Progenitor cell of endocrine pancreas (in vitro differentiated cells): ENCODE data around the gene TOMM7. TPM values are rescaled to one million over a fixed set of nuclear protein-coding genes. Genes with fewer than 3 reads are reported as not detected.

Experiments
- DNase-seq: peaks from one replicate; pipeline ENCODE4 v3.0.0; 2021; ENCODE audit warnings: low spot score; ENCODE audit not compliant: unreplicated experiment
- H3K27ac Mint-ChIP-seq: 2 replicates; pipeline ENCODE4 v1.8.0; 2021; ENCODE audit warnings: mild to moderate bottlenecking, moderate library complexity, mixed read lengths
- H3K27me3 Mint-ChIP-seq: 2 replicates; pipeline ENCODE4 v1.8.0; 2021; ENCODE audit warnings: mixed read lengths
- H3K36me3 Mint-ChIP-seq: 2 replicates; pipeline ENCODE4 v1.8.0; 2022; ENCODE audit warnings: mixed read lengths; ENCODE audit not compliant: insufficient read depth
- H3K4me1 Mint-ChIP-seq: 2 replicates; pipeline ENCODE4 v1.8.0; 2021; ENCODE audit warnings: low read depth, mixed read lengths
- H3K4me3 Mint-ChIP-seq: 2 replicates; pipeline ENCODE4 v1.8.0; 2021; ENCODE audit warnings: low read depth, mild to moderate bottlenecking, moderate library complexity, mixed read lengths
- H3K9me3 Mint-ChIP-seq: 2 replicates; pipeline ENCODE4 v1.8.0; 2021; ENCODE audit warnings: low read depth, mixed read lengths
- total RNA-seq: library from RNA; stranded (reverse); gene quantifications from 2 replicates; pipeline ENCODE4 v1.2.1, GENCODE V29; 2021
- TF ChIP-seq, protein P1 (sequence below): fragments of 200-600 bp; sonication (generic); IDR thresholded peaks from one replicate; pipeline ENCODE4 v1.5.0; 2021; ENCODE audit warnings: antibody characterized with exemption, mild to moderate bottlenecking; ENCODE audit not compliant: unreplicated experiment

The TOMM7 gene
- total RNA-seq, 1 donor from 2014 or later, result 139 TPM

DNA sequence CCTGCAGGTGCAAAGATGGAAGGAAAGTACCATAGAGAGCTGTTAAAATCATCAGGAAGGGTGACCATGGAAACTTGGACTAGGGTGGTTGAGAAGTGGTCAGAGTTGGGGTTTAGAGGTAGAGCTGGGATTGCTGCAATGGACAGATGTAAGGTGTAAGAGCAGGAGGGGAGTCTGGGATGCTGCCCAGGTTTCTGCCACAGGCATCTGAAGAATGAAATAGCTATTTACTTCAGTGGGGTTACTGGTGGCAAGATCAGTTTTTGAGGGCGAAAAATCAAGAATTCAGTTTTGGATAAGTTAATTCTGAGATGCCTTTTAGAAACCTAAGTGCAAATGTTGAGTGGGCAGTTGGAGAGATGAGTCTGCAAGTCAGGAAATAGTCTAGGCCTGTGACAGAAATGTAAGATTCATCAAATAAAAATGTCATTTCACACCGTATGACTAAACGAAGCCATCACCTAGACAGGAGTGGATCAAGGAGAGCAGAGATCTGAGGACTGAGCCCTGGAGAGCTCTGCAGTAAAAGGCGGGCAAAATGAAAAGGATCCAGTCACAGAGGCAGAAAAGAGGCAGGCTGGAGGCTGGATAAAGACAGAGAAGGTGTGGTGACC lies 22.7 kb upstream of the TOMM7 start:
- Mint-ChIP-seq H3K9me3 (no peaks in the 10 kb centered on the region), H3K4me3 (no peak overlapping the region), H3K4me1 (peaks cover 3% of the 10 kb centered on the region), H3K36me3 (no peaks in the 10 kb centered on the region), H3K27me3 (peaks cover 9% of the 10 kb centered on the region), H3K27ac (no peak overlapping the region)
- no peak for DNase-seq
- TF ChIP-seq, protein P1, sequence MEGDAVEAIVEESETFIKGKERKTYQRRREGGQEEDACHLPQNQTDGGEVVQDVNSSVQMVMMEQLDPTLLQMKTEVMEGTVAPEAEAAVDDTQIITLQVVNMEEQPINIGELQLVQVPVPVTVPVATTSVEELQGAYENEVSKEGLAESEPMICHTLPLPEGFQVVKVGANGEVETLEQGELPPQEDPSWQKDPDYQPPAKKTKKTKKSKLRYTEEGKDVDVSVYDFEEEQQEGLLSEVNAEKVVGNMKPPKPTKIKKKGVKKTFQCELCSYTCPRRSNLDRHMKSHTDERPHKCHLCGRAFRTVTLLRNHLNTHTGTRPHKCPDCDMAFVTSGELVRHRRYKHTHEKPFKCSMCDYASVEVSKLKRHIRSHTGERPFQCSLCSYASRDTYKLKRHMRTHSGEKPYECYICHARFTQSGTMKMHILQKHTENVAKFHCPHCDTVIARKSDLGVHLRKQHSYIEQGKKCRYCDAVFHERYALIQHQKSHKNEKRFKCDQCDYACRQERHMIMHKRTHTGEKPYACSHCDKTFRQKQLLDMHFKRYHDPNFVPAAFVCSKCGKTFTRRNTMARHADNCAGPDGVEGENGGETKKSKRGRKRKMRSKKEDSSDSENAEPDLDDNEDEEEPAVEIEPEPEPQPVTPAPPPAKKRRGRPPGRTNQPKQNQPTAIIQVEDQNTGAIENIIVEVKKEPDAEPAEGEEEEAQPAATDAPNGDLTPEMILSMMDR, result no peak

DNA sequence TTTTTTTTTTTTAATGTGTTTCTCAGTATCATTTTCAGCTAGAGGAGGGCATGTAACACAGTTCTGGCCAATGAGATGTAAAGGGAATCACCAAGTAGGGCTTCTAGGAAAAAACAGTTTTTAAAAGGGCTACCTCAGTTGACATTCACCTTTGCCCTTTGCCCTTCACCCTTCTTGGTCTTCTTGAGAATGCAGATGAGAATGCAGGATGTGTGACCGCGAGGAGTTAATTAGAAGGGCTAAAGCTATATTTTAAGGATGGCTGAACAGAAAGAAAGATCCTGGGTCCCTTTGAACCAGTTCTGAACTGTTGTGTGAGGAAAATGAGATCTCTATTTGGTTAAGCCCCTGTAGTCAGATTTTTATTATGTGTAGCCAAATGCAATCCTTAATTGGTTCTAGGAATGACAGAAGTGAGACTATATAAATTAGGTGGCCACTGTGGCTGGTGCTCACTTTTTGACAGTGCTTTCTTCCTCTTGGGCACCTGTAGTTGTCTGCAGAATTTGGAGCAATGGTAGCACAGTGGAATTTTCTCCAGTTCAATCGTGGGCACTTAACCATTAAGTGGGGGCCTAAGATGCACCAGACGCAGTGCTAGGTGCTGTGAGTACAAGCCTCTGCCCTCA lies 21.1 kb upstream of the TOMM7 start:
- Mint-ChIP-seq H3K9me3 (no peaks in the 10 kb centered on the region), H3K27ac (no peak overlapping the region), H3K36me3 (no peaks in the 10 kb centered on the region), H3K27me3 (peaks cover 9% of the 10 kb centered on the region), H3K4me1 (peaks cover 3% of the 10 kb centered on the region), H3K4me3 (no peak overlapping the region)
- DNase-seq, result no peak
- TF ChIP-seq, protein P1, result no peak

DNA sequence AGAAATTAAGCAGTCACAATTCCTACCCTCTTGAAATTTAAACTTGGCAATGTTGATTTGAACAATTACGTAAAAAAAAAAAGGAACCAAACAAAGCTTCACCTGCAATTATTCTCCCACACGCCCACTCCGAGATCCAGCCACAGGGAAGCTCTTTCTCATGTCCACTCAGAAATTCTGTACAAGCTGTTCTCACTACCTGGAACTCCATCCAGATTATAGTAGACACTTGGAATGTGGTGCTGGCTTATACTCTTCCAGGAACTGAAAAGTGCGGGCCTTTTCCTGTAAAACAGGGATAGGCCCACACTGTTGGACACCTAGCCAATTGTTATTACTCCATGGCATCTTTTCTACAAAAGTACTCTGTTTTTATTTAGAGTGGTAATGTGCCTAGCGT lies 20.3 kb upstream of the TOMM7 start:
- Mint-ChIP-seq H3K9me3 (no peaks in the 10 kb centered on the region), H3K36me3 (no peaks in the 10 kb centered on the region), H3K4me1 (peaks cover 3% of the 10 kb centered on the region), H3K27ac (no peak overlapping the region), H3K27me3 (peaks cover 9% of the 10 kb centered on the region), H3K4me3 (no peak overlapping the region)
- TF ChIP-seq, protein P1, result no peak
- DNase-seq, result no peak

DNA sequence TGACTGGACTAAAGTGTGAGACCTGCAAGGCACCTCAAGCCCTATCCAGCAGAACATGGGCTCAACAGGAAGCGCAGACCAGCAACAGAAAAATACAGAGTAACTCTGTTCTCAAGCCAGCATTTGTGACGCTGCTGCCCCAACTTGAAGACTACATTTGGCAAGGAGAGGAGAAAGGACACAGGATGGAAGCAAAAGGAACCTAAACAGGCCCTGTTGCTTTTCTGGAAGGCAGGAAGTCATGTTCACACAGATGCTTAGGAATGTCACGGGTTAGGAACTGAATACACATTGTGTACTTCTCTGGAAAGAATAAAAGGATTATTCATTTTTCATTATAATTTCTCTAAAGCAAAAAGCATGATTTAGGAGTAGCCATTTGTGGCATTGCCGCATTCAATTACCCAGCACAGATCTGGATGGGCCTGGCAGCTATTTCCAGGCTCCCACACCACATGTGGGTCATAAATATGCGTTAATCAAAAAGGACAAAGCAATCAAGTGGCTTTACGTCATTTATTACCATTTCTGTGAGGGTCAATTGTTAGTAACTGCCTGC lies 19.8 kb upstream of the TOMM7 start:
- no peaks in the 10 kb centered on the region for H3K36me3 Mint-ChIP-seq
- no peak overlapping the region for H3K4me3 Mint-ChIP-seq
- peaks cover 9% of the 10 kb centered on the region for H3K27me3 Mint-ChIP-seq
- TF ChIP-seq, protein P1, result no peak
- no peaks in the 10 kb centered on the region for H3K9me3 Mint-ChIP-seq
- H3K4me1 Mint-ChIP-seq, result peaks cover 3% of the 10 kb centered on the region
- peak overlapping the region; percentile 2 for H3K27ac Mint-ChIP-seq
- no peak for DNase-seq

DNA sequence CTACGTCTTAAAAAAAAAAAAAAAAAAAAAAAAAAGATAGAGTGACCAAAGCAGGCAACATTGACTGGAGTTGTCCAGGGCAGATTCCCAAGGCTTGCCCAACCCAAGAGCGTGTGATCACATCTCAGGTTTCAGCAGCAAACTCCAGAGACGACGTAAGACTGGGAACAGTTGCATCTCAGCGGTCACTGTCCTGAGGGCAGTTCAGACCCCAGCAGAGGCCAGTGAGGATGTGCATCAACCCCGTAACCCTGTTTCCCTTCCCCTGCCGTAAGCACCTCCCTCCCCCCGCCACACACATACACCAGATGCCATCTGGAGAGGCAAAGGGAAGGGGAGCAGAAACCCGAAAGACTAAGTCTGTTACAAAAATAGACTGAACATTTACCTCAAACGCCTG lies 19.3 kb upstream of the TOMM7 start:
- Mint-ChIP-seq H3K27me3 (peaks cover 9% of the 10 kb centered on the region), H3K4me3 (no peak overlapping the region), H3K27ac (peak overlapping the region; percentile 2), H3K9me3 (no peaks in the 10 kb centered on the region), H3K36me3 (no peaks in the 10 kb centered on the region), H3K4me1 (peaks cover 3% of the 10 kb centered on the region)
- TF ChIP-seq, protein P1, result no peak
- DNase-seq, result no peak
